ENCODE data around the gene GRM7.

The GRM7 gene

GRCh38 chr3:7781395-7781794 lies 920.5 kb downstream of the GRM7 start:
- DNase-seq = no peak
- H3K36me3 ChIP-seq = no peaks in the 10 kb centered on the region
- H3K4me3 ChIP-seq (ENCODE audit: low read depth, low read length) = no peak overlapping the region
- no peak for TF ChIP-seq CTCF (IDR thresholded peaks at IDR 0.05; ENCODE audit: low read depth, low read length)
- no peaks in the 10 kb centered on the region for H3K4me1 ChIP-seq
- no peaks in the 10 kb centered on the region for H3K27me3 ChIP-seq
- no peaks in the 10 kb centered on the region for H3K9me3 ChIP-seq

GRCh38 chr3:7787871-7788828 lies 927.2 kb downstream of the GRM7 start:
- no peak for DNase-seq
- no peak overlapping the region for H3K4me3 ChIP-seq (ENCODE audit: low read depth, low read length)

GRCh38 chr3:7788881-7789280 lies 928.0 kb downstream of the GRM7 start:
- TF ChIP-seq CTCF (IDR thresholded peaks at IDR 0.05; ENCODE audit: low read depth, low read length) = no peak
- no peaks in the 10 kb centered on the region for H3K27me3 ChIP-seq
- no peaks in the 10 kb centered on the region for H3K4me1 ChIP-seq
- no peak for DNase-seq
- no peak overlapping the region for H3K4me3 ChIP-seq (ENCODE audit: low read depth, low read length)
- H3K9me3 ChIP-seq = no peaks in the 10 kb centered on the region
- H3K36me3 ChIP-seq = no peaks in the 10 kb centered on the region

More at GRCh38 chr3:7787871-7788828, 927.2 kb downstream of the GRM7 start:
- no peaks in the 10 kb centered on the region for H3K4me1 ChIP-seq
- H3K9me3 ChIP-seq = no peaks in the 10 kb centered on the region
- TF ChIP-seq CTCF (IDR thresholded peaks at IDR 0.05; ENCODE audit: low read depth, low read length) = no peak
- no peaks in the 10 kb centered on the region for H3K36me3 ChIP-seq
- H3K27me3 ChIP-seq = no peaks in the 10 kb centered on the region

- Histone ChIP-seq H3K9me3 (no peaks in the 10 kb centered on the region), H3K36me3 (no peaks in the 10 kb centered on the region), H3K27me3 (no peaks in the 10 kb centered on the region), H3K4me1 (no peaks in the 10 kb centered on the region), H3K4me3 (ENCODE audit: low read depth, low read length) (no peak overlapping the region)
- no peak for TF ChIP-seq CTCF (IDR thresholded peaks at IDR 0.05; ENCODE audit: low read depth, low read length)
- no peak for DNase-seq
Measured at GRCh38 chr3:7789324-7789723, 928.4 kb downstream of the GRM7 start.

- no peak for DNase-seq
- H3K27me3 ChIP-seq = no peaks in the 10 kb centered on the region
- no peaks in the 10 kb centered on the region for H3K9me3 ChIP-seq
- no peak for TF ChIP-seq CTCF (IDR thresholded peaks at IDR 0.05; ENCODE audit: low read depth, low read length)
- no peaks in the 10 kb centered on the region for H3K36me3 ChIP-seq
- H3K4me3 ChIP-seq (ENCODE audit: low read depth, low read length) = no peak overlapping the region
- H3K4me1 ChIP-seq = no peaks in the 10 kb centered on the region
Measured at GRCh38 chr3:7790141-7790540, 929.2 kb downstream of the GRM7 start.
